ENCODE measurements around the gene RYR3.

RYR3 gene

DNA sequence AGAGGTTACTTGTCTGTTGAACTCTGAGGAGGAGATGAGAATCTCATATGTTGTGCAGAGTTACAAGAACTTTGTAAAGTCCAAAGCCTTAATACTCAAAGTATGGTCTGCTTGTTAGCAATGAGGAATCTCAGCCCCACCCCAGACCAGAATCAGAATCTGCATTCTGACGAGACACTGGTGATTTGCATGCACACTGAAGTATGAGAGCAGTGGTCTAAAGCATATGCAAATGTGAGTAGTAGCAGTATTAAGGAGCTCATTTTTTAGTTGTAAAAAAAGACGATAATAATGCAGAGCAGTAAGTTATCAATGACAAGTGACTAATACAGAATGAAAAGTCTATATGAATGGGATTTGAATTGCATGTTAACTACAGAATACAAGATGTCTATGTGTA, 327.7 kb downstream of the RYR3 start:
- Histone ChIP-seq H3K9me3 (ENCODE audit: insufficient read depth, low read length) (no peaks in the 10 kb centered on the region), H3K36me3 (ENCODE audit: low read length) (no peaks in the 10 kb centered on the region), H3K9ac (ENCODE audit: low read length) (no peak overlapping the region), H3K79me2 (ENCODE audit: insufficient read depth, low read length) (no peaks in the 10 kb centered on the region), H3F3A (ENCODE audit: insufficient read depth) (no peaks in the 10 kb centered on the region), H3K27ac (ENCODE audit: low read depth, low read length) (no peak overlapping the region), H3K9me2 (replicated peaks; ENCODE audit: insufficient read depth, low read length) (no peaks in the 10 kb centered on the region), H4K20me1 (ENCODE audit: low read depth, low read length) (no peaks in the 10 kb centered on the region), H3K4me3 (ENCODE audit: insufficient read depth, low read length, poor library complexity, severe bottlenecking) (no peak overlapping the region), H3K4me2 (ENCODE audit: low read depth, low read length, poor library complexity, severe bottlenecking) (no peak overlapping the region), H2AFZ (ENCODE audit: low read depth, low read length, severe bottlenecking) (no peak overlapping the region), H3K27me3 (ENCODE audit: low read length) (no peaks in the 10 kb centered on the region)
- TF ChIP-seq, protein P1, sequence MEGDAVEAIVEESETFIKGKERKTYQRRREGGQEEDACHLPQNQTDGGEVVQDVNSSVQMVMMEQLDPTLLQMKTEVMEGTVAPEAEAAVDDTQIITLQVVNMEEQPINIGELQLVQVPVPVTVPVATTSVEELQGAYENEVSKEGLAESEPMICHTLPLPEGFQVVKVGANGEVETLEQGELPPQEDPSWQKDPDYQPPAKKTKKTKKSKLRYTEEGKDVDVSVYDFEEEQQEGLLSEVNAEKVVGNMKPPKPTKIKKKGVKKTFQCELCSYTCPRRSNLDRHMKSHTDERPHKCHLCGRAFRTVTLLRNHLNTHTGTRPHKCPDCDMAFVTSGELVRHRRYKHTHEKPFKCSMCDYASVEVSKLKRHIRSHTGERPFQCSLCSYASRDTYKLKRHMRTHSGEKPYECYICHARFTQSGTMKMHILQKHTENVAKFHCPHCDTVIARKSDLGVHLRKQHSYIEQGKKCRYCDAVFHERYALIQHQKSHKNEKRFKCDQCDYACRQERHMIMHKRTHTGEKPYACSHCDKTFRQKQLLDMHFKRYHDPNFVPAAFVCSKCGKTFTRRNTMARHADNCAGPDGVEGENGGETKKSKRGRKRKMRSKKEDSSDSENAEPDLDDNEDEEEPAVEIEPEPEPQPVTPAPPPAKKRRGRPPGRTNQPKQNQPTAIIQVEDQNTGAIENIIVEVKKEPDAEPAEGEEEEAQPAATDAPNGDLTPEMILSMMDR (IDR thresholded peaks at IDR 0.05; ENCODE audit: insufficient read depth, low read length, poor library complexity, severe bottlenecking), result no peak
- TF ChIP-seq EZH2phosphoT487 (conservative IDR thresholded peaks at IDR 0.05; ENCODE audit: low read length), result no peak

DNA sequence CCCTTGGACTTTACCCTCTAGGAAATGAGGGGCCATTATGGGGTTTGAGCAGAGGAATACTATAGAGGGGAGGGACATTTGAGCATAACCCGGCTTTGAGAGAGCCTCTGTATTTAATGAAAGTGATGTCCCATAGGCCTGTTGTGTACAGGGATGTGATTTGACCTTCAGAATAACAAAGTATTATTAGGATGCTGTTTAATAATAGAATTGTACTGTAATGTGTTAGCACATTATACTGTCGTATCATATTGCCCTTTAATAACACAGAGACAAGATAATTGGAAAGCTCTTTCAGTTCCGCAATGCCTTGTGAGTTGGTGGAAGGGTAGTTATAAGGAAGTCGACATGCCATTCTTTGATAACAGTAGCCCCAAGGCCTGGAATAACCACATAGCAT, 328.3 kb downstream of the RYR3 start:
- Histone ChIP-seq H3K9me3 (ENCODE audit: insufficient read depth, low read length) (no peaks in the 10 kb centered on the region), H3K4me2 (ENCODE audit: low read depth, low read length, poor library complexity, severe bottlenecking) (no peak overlapping the region)

DNA sequence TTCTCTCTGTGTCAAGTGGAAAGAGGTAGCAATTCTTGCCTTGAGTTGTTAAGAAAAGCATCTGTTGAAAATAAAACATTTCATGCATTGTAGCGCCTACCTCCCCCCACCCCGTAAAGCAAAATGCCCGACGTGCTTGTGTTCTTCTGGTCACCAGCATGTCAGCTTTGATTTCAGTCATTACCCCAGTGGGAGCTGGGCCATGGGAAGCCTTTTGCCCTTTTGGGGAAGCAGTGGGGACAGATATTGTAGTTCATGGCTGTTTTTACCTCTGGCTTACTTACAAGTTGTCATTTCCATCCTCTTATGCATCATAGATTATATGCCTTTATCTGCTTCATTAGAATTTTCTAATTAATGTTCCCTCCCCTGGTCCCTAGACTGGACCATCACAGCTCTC, 328.7 kb downstream of the RYR3 start:
- H3F3A ChIP-seq (ENCODE audit: insufficient read depth), result no peaks in the 10 kb centered on the region
- no peaks in the 10 kb centered on the region for H3K36me3 ChIP-seq (ENCODE audit: low read length)
- H3K79me2 ChIP-seq (ENCODE audit: insufficient read depth, low read length), result no peaks in the 10 kb centered on the region
- H3K27me3 ChIP-seq (ENCODE audit: low read length), result no peaks in the 10 kb centered on the region
- H3K9ac ChIP-seq (ENCODE audit: low read length), result no peak overlapping the region
- H3K4me3 ChIP-seq (ENCODE audit: insufficient read depth, low read length, poor library complexity, severe bottlenecking), result no peak overlapping the region
- no peak overlapping the region for H3K27ac ChIP-seq (ENCODE audit: low read depth, low read length)
- no peaks in the 10 kb centered on the region for H4K20me1 ChIP-seq (ENCODE audit: low read depth, low read length)
- no peaks in the 10 kb centered on the region for H3K9me3 ChIP-seq (ENCODE audit: insufficient read depth, low read length)
- no peaks in the 10 kb centered on the region for H3K9me2 ChIP-seq (replicated peaks; ENCODE audit: insufficient read depth, low read length)
- no peak overlapping the region for H2AFZ ChIP-seq (ENCODE audit: low read depth, low read length, severe bottlenecking)
- H3K4me2 ChIP-seq (ENCODE audit: low read depth, low read length, poor library complexity, severe bottlenecking), result no peak overlapping the region
- no peak for TF ChIP-seq EZH2phosphoT487 (conservative IDR thresholded peaks at IDR 0.05; ENCODE audit: low read length)
- TF ChIP-seq, protein P1 (IDR thresholded peaks at IDR 0.05; ENCODE audit: insufficient read depth, low read length, poor library complexity, severe bottlenecking), result no peak

More for the DNA sequence above, 328.3 kb downstream of the RYR3 start:
- no peak overlapping the region for H2AFZ ChIP-seq (ENCODE audit: low read depth, low read length, severe bottlenecking)
- no peaks in the 10 kb centered on the region for H3F3A ChIP-seq (ENCODE audit: insufficient read depth)
- no peaks in the 10 kb centered on the region for H3K36me3 ChIP-seq (ENCODE audit: low read length)
- no peaks in the 10 kb centered on the region for H3K79me2 ChIP-seq (ENCODE audit: insufficient read depth, low read length)
- no peak overlapping the region for H3K4me3 ChIP-seq (ENCODE audit: insufficient read depth, low read length, poor library complexity, severe bottlenecking)
- no peaks in the 10 kb centered on the region for H4K20me1 ChIP-seq (ENCODE audit: low read depth, low read length)
- no peak overlapping the region for H3K9ac ChIP-seq (ENCODE audit: low read length)
- H3K27me3 ChIP-seq (ENCODE audit: low read length), result no peaks in the 10 kb centered on the region
- H3K9me2 ChIP-seq (replicated peaks; ENCODE audit: insufficient read depth, low read length), result no peaks in the 10 kb centered on the region
- no peak for TF ChIP-seq EZH2phosphoT487 (conservative IDR thresholded peaks at IDR 0.05; ENCODE audit: low read length)
- TF ChIP-seq, protein P1 (IDR thresholded peaks at IDR 0.05; ENCODE audit: insufficient read depth, low read length, poor library complexity, severe bottlenecking), result no peak
- no peak overlapping the region for H3K27ac ChIP-seq (ENCODE audit: low read depth, low read length)

Data from SU-DHL-6 (cell line).